PC-9 (cell line): ENCODE measurements around the gene LIMA1.

Experiments used
- CTCF ChIP-seq: fragments of 200-600 bp; sonication (generic); conservative IDR thresholded peaks from 2 replicates; pipeline ENCODE4 v1.6.1; 2017; ENCODE audit warnings: mixed run types, antibody characterized with exemption, mild to moderate bottlenecking, moderate library complexity
- EZH2 ChIP-seq: fragments of 200-600 bp; sonication (generic); IDR thresholded peaks from 2 replicates; pipeline ENCODE4 v1.8.0; 2017; ENCODE audit warnings: antibody characterized with exemption, low read depth

- TF ChIP-seq CTCF: no peak
- TF ChIP-seq EZH2: no peak
Measured at GRCh38 chr12:50297996-50298395, 14.7 kb upstream of the LIMA1 start.
